Measurements from ENCODE around the gene MICAL3. TPM values are rescaled to one million over a fixed set of nuclear protein-coding genes. Genes with fewer than 3 reads are reported as not detected.

The MICAL3 gene
- total and polyA plus RNA-seq, 2 of the 8 experiments (the other 6 are each of a cell fraction or from before 2014, with no cell fraction given), result 8.3 to 41.8 TPM

GRCh38 chr22:17969701-17970113, 54.7 kb downstream of the MICAL3 start:
- ChIA-PET CTCF (ENCODE audit: partially characterized antibody) (interaction anchor here (1.1 kb wide), 1 partner anchor 107 kb away, joined by 3 read pairs; no protein-coding TSS in a partner anchor), POLR2A (ENCODE audit: partially characterized antibody) (interaction anchor here (0.8 kb wide), 1 partner anchor 12 kb away, joined by 3 read pairs; no protein-coding TSS in a partner anchor)
- WGBS, 2 experiments (ENCODE audit: extremely low coverage in 1 of 2, insufficient coverage in 1 of 2, insufficient read length in 1 of 2, insufficient replicate concordance in 2 of 2, low coverage in 1 of 2, low lambda C conversion rate in 2 of 2, missing lambda C conversion rate in 1 of 2), result 87% methylated on average over 11 of the region's 11 CpGs; no CpG with 5 or more reads in 1 of the 2 experiments
- Histone ChIP-seq H2BK12ac (ENCODE audit: low read depth, low read length) (no peak overlapping the region), H2BK15ac (ENCODE audit: low read length) (no peak overlapping the region), H3K23ac (ENCODE audit: insufficient read length) (no peak overlapping the region), H4K91ac (replicated peaks; ENCODE audit: insufficient read length, low read length) (no peak overlapping the region), H2BK5ac (ENCODE audit: low read depth, low read length) (0 out of 2 replicates have a peak overlapping the region, but pooled peaks have one; percentile 14), H3K14ac (ENCODE audit: insufficient read length) (no peak overlapping the region), H4K20me1 (replicated peaks in 1 of 2; ENCODE audit: control insufficient read depth in 1 of 2, insufficient read depth in 2 of 2, low read length in 2 of 2) (peaks cover 5 to 11% of the 10 kb centered on the region in 2 experiments), H3K4ac (replicated peaks; ENCODE audit: insufficient read length, low read depth, low read length) (no peak overlapping the region), H3K18ac (ENCODE audit: extremely low read depth, low read length) (no peak overlapping the region), H2BK120ac (replicated peaks; ENCODE audit: low read depth, low read length) (no peak overlapping the region), H3K56ac (replicated peaks; ENCODE audit: insufficient read length, low read depth, low read length) (no peak overlapping the region), H3K27me3 (replicated peaks in 1 of 4; ENCODE audit: control insufficient read depth in 3 of 4, extremely low read depth in 1 of 4, insufficient read depth in 3 of 4, low read length in 3 of 4) (no peaks in the 10 kb centered on the region), H3K36me3 (ENCODE audit: control insufficient read depth in 2 of 4, insufficient read depth in 4 of 4, low read length in 3 of 4) (no peaks in the 10 kb centered on the region), H2AK5ac (ENCODE audit: low read depth, low read length) (no peak overlapping the region), H3K9me3 (ENCODE audit: insufficient read depth in 2 of 2, low read depth in 1 of 2, low read length in 1 of 2) (no peaks in the 10 kb centered on the region), H4K8ac (ENCODE audit: extremely low read depth, insufficient read depth, low read length) (peak overlapping the region; percentile 11; the same call in 1 of the 2 replicates), H3K4me3 (ENCODE audit: extremely low read depth in 1 of 4, insufficient read depth in 2 of 4, low read depth in 3 of 4, low read length in 4 of 4) (no peak overlapping the region), H3K27ac (ENCODE audit: low read depth, low read length) (no peak overlapping the region), H3K4me2 (ENCODE audit: insufficient read depth in 1 of 2, low read depth in 2 of 2, low read length in 2 of 2) (no peak overlapping the region), H2AFZ (ENCODE audit: low read length) (no peak overlapping the region), H4K5ac (ENCODE audit: insufficient read length, low read depth, low read length) (no peak overlapping the region), H3K9ac (replicated peaks in 1 of 4; ENCODE audit: extremely low read depth in 1 of 4, low read depth in 3 of 4, low read length in 3 of 4) (no peak overlapping the region), H3K79me1 (ENCODE audit: low read depth, low read length) (peaks cover 11% of the 10 kb centered on the region; the same call in 1 of the 2 replicates), H3K23me2 (ENCODE audit: low read depth, low read length) (no peaks in the 10 kb centered on the region), H2BK20ac (ENCODE audit: low read length) (no peak overlapping the region), H3K4me1 (replicated peaks in 1 of 4; ENCODE audit: control insufficient read depth in 3 of 4, insufficient read depth in 4 of 4, low read length in 3 of 4) (peaks cover 4 to 13% (median 9%) of the 10 kb centered on the region in 4 experiments), H3K79me2 (ENCODE audit: control insufficient read depth in 1 of 2, insufficient read depth in 2 of 2, low read length in 2 of 2) (peaks cover 0 to 46% of the 10 kb centered on the region in 2 experiments; a peak in 1 of 4 replicates)
- no peak for DNase-seq (ENCODE audit: low read depth in 1 of 2, low spot score in 2 of 2)
- FAIRE-seq, result no peak
- TF ChIP-seq CTCF (IDR thresholded peaks at IDR 0.05; ENCODE audit: control extremely low read depth in 1 of 3, insufficient read depth in 1 of 3, low read depth in 1 of 3, low read length in 3 of 3) (no peak), TBP (IDR thresholded peaks at IDR 0.05; ENCODE audit: low read depth, low read length) (no peak), CHD1 (IDR thresholded peaks at IDR 0.05; ENCODE audit: low read depth, low read length) (no peak), SP1 (IDR thresholded peaks at IDR 0.05; ENCODE audit: low read depth, low read length) (no peak)
